Duodenal mucosa (tissue), 2 donors: ENCODE measurements around the gene ARAP3.

Experiments
- H3K27ac ChIP-seq: one replicate; pipeline ENCODE4 v1.7.0; 2013; ENCODE audit warnings: low read depth, low read length
- H3K27me3 ChIP-seq, 2 donors: one replicate each; pipeline ENCODE4 v1.7.0; 2013; ENCODE audit warnings: low read length in 2 of 2, control low read depth in 1 of 2; ENCODE audit not compliant: insufficient read depth in 2 of 2, control insufficient read depth in 1 of 2
- H3K36me3 ChIP-seq, 2 donors: one replicate each; pipeline ENCODE4 v1.7.0; 2013; ENCODE audit warnings: low read length in 2 of 2, control low read depth in 1 of 2; ENCODE audit not compliant: insufficient read depth in 2 of 2, control insufficient read depth in 1 of 2
- H3K4me1 ChIP-seq, 2 donors: one replicate each; pipeline ENCODE4 v1.7.0; 2013; ENCODE audit warnings: low read length in 2 of 2, control low read depth in 1 of 2; ENCODE audit not compliant: insufficient read depth in 2 of 2, control insufficient read depth in 1 of 2
- H3K4me3 ChIP-seq, 2 donors: one replicate each; pipeline ENCODE4 v1.7.0; 2013; ENCODE audit warnings: low read length in 2 of 2, low read depth in 1 of 2
- H3K9ac ChIP-seq, 2 donors: one replicate each; pipeline ENCODE4 v1.7.0; 2013; ENCODE audit warnings: low read length in 2 of 2, low read depth in 1 of 2
- H3K9me3 ChIP-seq, 2 donors: one replicate each; pipeline ENCODE4 v1.7.0; 2013; ENCODE audit warnings: low read length in 2 of 2, control low read depth in 1 of 2; ENCODE audit not compliant: control insufficient read depth in 1 of 2

ARAP3 gene

DNA sequence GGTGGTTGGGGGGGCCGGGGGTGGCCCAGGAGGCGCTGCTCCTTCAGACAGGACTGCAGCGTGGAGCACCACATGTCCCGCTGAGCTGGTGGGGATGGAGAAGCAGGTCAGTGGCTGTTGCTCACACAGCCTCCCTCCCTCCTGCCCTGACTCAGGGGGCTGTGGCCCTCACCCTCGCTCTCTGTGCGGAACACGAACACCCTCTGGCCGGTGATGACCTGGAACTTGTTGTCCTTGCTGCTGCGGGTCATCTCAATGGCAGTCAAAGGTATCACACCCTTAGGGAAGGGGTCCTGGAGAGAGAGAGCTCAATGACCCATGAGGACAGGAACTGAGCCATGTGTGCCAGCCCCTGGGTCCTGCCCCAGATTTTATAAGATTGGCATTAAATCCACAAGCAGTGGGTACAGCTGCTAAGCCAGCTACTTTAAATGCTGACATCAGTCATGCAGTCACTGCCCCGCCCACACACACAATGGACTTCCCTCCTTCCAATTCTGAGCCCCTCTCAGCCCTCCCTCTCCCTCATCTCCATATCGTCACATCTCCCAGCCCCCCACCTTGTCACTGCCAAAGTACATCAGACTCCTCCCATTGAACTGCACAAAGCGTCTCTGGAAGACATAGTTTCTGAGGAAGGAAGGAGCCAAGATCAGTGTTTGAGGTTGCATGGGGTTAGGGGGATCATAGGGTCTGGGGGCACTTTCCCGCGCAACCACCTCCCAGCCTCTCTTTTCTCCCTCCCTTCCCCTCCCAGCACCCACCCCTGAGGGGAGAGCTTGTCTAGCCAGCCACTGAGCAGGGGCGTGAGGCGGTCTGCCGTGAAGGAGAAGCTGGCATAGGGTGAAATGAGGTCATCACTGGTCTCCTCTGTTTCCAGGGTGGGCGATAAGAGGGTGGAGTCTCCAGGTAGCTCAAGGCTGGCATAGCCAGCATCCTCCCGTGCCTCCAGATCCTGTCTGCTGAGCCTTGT lies 8.9 kb downstream of the ARAP3 start:
- Histone ChIP-seq H3K9me3 (no peaks in the 10 kb centered on the region), H3K4me3 (no peak overlapping the region), H3K36me3 (peaks cover 0 to 6% of the 10 kb centered on the region in 2 donors), H3K27ac (no peak overlapping the region), H3K27me3 (no peaks in the 10 kb centered on the region), H3K9ac (no peak overlapping the region), H3K4me1 (no peaks in the 10 kb centered on the region)

DNA sequence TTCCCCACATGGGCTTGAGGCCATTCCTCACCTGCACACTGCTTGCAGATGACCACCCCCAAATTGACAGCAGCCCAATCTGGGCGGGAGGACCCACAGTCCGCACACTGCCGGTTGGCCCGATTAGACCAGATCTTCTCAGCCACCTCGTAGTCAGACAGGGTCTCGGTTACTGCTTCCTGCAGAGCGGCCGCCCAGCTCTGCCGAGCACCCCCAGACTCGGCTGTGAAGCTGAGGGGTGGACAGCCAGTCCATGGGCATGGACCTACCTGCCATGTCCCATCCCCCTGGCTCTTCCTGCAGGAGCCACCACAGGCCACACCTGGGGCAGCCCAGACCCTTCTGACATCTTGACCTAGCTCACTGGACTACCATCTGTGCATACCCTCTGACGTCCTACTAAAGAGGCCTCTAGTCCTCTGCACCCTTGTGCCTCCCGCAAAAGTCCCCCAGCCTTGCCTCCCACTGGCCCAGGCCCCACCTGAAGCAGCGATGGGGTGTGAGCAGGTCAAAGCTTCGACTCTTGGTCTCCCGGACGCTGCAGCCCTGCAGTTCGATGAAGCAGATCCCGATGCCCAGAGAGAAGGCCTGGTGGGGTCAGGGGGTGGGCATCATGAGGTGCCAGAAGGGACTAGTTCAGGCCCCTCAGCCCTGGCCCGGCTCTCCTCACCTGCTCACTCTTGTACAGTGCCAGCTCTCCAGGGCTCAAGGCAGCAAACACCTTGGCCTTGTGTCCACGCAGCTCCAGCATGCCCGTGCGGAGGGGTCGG lies 9.8 kb downstream of the ARAP3 start:
- no peaks in the 10 kb centered on the region for H3K9me3 ChIP-seq
- H3K36me3 ChIP-seq, result peaks cover 0 to 6% of the 10 kb centered on the region in 2 donors
- no peak overlapping the region for H3K9ac ChIP-seq
- no peaks in the 10 kb centered on the region for H3K27me3 ChIP-seq
- no peak overlapping the region for H3K27ac ChIP-seq
- H3K4me3 ChIP-seq, result no peak overlapping the region
- no peaks in the 10 kb centered on the region for H3K4me1 ChIP-seq

DNA sequence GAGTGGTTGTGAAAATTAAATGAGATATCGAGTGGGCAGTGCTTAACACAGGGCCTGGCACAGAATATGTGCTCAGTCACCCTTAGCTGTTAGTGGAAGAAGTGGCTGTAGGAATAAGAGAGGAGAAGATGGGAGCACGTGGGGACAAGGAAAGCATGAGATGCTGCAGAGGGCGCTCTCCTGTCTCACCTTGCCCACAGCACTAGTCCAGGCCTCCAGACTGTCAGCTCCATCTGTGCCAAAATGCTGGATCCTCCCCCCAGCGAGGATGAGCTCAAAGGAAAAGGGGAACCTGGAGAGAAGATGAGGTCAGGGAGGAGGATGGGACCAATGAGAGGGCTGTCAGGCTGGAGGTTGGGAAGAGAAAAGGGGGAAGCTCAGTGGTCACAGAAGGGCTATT lies 12.5 kb downstream of the ARAP3 start:
- Histone ChIP-seq H3K27me3 (no peaks in the 10 kb centered on the region), H3K36me3 (peaks cover 0 to 6% of the 10 kb centered on the region in 2 donors), H3K9me3 (no peaks in the 10 kb centered on the region), H3K27ac (no peak overlapping the region), H3K4me3 (no peak overlapping the region), H3K9ac (no peak overlapping the region), H3K4me1 (peaks cover 0 to 4% of the 10 kb centered on the region in 2 donors)

DNA sequence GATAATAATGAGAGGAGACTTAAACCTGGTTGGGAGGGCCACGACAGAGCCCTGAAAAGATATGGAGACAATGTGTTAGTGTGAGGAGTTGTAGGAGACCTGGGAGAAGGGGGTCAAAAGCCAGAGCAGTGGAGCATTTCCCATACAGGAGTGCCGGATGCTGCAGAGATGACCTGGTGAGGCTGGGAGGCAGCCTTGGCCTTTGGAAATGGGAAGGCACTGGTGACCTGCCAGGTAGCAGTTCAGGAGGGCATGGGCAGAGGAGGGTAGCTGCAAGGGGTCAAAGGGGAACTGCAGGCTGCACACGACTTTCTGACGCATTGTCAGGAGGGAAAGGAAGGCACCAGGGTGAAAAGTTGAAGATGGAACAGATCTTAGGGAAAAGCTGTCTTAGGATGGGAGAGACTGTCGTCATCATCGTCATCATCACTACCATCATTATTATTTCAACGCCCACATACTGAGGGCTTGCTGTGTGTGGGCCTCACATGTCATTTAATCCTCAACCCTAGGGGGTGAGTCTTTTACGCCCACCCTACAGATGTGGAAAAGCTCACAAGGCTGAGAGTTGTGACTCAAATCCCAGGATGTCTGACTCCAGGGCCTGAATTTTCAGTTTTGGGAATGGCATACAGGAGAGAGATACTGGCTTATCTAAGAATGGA lies 13.3 kb downstream of the ARAP3 start:
- Histone ChIP-seq H3K27me3 (no peaks in the 10 kb centered on the region), H3K4me1 (peaks cover 0 to 4% of the 10 kb centered on the region in 2 donors), H3K4me3 (no peak overlapping the region), H3K9me3 (no peaks in the 10 kb centered on the region), H3K9ac (no peak overlapping the region), H3K27ac (no peak overlapping the region), H3K36me3 (peaks cover 0 to 6% of the 10 kb centered on the region in 2 donors)

DNA sequence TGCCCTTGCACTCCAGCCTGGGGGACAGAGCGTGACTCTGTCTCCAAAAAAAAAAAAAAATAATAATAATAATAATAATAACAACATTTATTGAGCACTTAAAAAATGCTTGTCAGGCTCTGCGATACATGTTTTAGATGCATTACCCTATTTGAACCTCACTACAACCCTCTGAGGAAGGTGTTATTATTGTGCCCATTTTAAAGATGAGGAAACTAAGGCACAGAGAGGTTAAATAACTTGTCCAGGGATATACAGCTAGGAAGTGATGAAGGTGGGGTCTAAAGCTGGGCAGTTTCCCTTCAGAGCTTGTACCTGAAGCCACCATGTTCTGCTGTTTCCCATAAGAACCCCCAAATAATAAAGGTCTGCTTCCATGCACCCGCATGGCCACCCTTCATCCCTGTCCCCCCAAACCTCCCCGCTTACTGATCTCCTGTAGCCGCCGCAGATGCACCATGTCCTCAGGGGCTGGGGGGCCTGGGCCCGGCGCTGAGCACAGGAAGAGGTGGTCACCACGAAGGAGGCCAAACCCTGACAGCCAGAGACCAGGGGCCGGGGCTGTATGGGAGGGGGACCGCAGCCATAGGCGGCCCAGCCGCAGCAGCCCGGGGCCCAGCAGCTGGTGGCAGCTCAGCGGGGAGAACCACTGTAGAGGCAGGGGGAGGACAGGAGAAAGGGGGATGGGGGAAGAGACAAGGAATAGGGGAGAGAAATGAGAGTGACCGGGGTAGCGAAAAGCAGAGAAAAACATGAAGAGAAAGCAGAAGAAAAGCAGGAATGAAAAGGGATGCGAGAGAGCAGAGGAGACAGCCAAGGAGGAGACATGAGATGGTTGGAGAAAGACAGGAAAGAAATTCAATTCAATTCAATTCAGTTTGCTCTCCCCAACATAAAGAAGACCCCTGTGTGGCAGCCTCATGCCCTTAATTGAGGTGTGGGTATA lies 15.8 kb downstream of the ARAP3 start:
- H3K27me3 ChIP-seq, result no peaks in the 10 kb centered on the region
- peaks cover 0 to 4% of the 10 kb centered on the region in 2 donors for H3K4me1 ChIP-seq
- no peaks in the 10 kb centered on the region for H3K9me3 ChIP-seq
- no peak overlapping the region for H3K27ac ChIP-seq
- H3K4me3 ChIP-seq, result no peak overlapping the region
- no peaks in the 10 kb centered on the region for H3K36me3 ChIP-seq
- no peak overlapping the region for H3K9ac ChIP-seq

DNA sequence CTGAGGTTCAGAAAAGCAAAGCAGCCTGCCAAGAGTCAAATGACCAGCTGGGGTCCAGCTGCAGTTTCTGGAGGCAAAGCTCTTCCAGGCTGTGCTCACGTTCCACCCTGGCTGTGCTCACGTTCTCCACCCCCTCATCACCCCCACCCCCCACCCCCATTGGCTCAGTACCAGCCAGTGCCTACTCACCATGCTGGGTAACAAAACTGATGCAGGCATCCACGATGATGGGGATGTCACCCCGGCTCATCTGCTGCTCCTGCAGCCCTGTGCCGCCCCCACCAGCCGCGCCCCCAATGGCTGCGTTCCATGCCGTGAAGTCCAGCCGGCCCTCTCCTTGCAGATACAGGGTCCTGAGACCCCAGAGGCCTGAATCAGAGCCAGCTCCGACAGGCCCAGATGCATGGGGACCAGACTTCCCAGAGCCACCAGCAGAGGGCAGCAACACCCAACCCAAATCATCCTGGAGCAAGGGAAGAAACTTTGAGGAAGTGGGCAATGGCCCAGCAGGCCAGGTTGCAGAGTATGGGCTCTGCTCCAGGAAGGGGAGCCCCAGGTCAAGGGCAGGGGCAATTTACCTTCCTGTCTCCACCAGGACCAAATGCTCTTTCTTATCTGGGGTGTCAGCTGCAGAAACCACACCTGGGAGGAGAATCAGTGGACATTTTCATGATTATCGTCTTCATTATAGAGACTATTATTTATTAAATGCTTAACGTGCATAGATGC lies 17.1 kb downstream of the ARAP3 start:
- H3K9ac ChIP-seq, result no peak overlapping the region
- peaks cover 0 to 4% of the 10 kb centered on the region in 2 donors for H3K4me1 ChIP-seq
- no peaks in the 10 kb centered on the region for H3K27me3 ChIP-seq
- no peak overlapping the region for H3K27ac ChIP-seq
- H3K4me3 ChIP-seq, result no peak overlapping the region
- H3K36me3 ChIP-seq, result no peaks in the 10 kb centered on the region
- H3K9me3 ChIP-seq, result no peaks in the 10 kb centered on the region

DNA sequence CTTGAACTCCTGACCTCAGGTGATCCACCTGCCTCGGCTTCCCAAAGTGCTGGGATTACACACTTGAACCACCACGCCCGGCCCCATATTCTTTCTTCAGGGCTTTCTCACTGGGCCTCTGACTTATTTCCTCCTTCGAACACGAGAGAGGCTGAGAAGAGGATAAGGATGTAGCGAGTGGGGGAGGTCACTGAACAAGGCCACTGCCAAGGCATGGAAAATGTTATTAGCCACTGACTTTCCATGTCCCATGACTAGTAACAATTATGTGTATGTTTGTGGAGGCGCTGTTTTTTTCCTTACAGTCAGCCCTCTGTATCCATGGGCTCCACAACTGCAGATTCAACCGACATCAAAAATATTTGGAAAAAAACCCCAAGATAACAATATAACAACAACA lies 18.5 kb downstream of the ARAP3 start:
- Histone ChIP-seq H3K27ac (no peak overlapping the region), H3K36me3 (no peaks in the 10 kb centered on the region), H3K9me3 (no peaks in the 10 kb centered on the region), H3K9ac (no peak overlapping the region), H3K4me3 (no peak overlapping the region), H3K27me3 (no peaks in the 10 kb centered on the region), H3K4me1 (peaks cover 0 to 4% of the 10 kb centered on the region in 2 donors)

DNA sequence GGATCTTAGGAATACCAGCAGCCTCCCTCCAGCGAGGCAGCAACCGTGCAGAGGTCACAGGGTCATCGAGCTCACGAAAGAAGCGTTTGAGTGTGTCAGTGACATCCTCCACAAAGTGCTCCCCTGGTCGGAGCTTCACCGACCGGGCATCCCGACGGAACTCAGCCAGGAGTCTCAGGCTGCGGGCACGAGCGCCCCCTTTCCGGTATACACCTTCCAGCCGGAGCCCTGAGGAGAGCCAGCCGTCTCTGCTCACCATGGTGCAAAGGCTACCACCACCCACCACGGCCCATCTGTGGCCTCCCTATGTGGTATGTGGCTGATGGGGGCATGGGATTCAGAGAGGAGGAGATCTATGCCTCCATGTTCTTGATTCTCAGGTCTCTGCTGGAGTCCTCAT lies 20.0 kb downstream of the ARAP3 start:
- Histone ChIP-seq H3K27ac (no peak overlapping the region), H3K36me3 (peaks cover 0 to 2% of the 10 kb centered on the region in 2 donors)

More for the DNA sequence above, 20.0 kb downstream of the ARAP3 start:
- Histone ChIP-seq H3K27me3 (no peaks in the 10 kb centered on the region), H3K9ac (no peak overlapping the region), H3K9me3 (no peaks in the 10 kb centered on the region), H3K4me1 (peaks cover 0 to 4% of the 10 kb centered on the region in 2 donors), H3K4me3 (no peak overlapping the region)
